GM10266 (cell line): ENCODE data around the gene SPOCK1.

Source experiments
- DNase-seq: peaks from one replicate; pipeline ENCODE4 v3.0.0; 2012; ENCODE audit errors: extremely low spot score
- CTCF ChIP-seq: IDR thresholded peaks from 2 replicates; pipeline ENCODE4 v1.5.1; 2012; ENCODE audit warnings: mild to moderate bottlenecking, low read depth; ENCODE audit not compliant: control insufficient read depth, insufficient read depth; ENCODE audit errors: missing control alignments

Gene SPOCK1

GRCh38 chr5:137141779-137142178 lies 357.3 kb downstream of the SPOCK1 start:
- no peak for DNase-seq
- TF ChIP-seq CTCF: no peak

GRCh38 chr5:137136991-137137632 lies 362.0 kb downstream of the SPOCK1 start:
- no peak for DNase-seq
- no peak for TF ChIP-seq CTCF

- no peak for DNase-seq
- no peak for TF ChIP-seq CTCF
Observed at GRCh38 chr5:137134920-137135532, 364.1 kb downstream of the SPOCK1 start.

GRCh38 chr5:137129886-137130680 lies 369.0 kb downstream of the SPOCK1 start:
- TF ChIP-seq CTCF: no peak
- no peak for DNase-seq

- no peak for DNase-seq
- TF ChIP-seq CTCF: no peak
Observed at GRCh38 chr5:137128012-137128411, 371.1 kb downstream of the SPOCK1 start.

GRCh38 chr5:137126829-137127228 lies 372.3 kb downstream of the SPOCK1 start:
- no peak for DNase-seq
- no peak for TF ChIP-seq CTCF

GRCh38 chr5:137122558-137122957 lies 376.6 kb downstream of the SPOCK1 start:
- DNase-seq: no peak
- TF ChIP-seq CTCF: no peak
